WTC11 (cell line): ENCODE measurements around the gene DONSON. TPM values are rescaled to one million over a fixed set of nuclear protein-coding genes. Genes with fewer than 3 reads are reported as not detected.

Experiments
- ATAC-seq: fragments of 200-7000 bp; cut with Tn5 transposase; 2 replicates; pipeline ENCODE4 v1.10.0; 2021; ENCODE audit warnings: mild to moderate bottlenecking, moderate library complexity
- CTCF ChIA-PET: fragments of 300-600 bp; sonication (Branson Sonifier 250); formaldehyde crosslinking; loops from one replicate; lab custom pipeline; 2021; ENCODE audit warnings: antibody characterized with exemption; lab: Charles Lee
- POLR2A ChIA-PET: fragments of 350-600 bp; sonication (Branson Sonifier 250); formaldehyde crosslinking; loops from one replicate; lab custom pipeline; 2021; ENCODE audit warnings: antibody characterized with exemption; lab: Charles Lee
- DNase-seq: peaks from one replicate; pipeline ENCODE4 v3.0.0; 2021; ENCODE audit warnings: low spot score
- H3K27ac Mint-ChIP-seq: 2 replicates; pipeline ENCODE4 v1.8.0; 2021; ENCODE audit warnings: mixed read lengths
- H3K27me3 Mint-ChIP-seq: 2 replicates; pipeline ENCODE4 v1.8.0; 2021; ENCODE audit warnings: low read depth, mild to moderate bottlenecking, moderate library complexity, mixed read lengths
- H3K36me3 Mint-ChIP-seq: 2 replicates; pipeline ENCODE4 v1.8.0; 2021; ENCODE audit warnings: mixed read lengths
- H3K4me1 Mint-ChIP-seq: 2 replicates; pipeline ENCODE4 v1.8.0; 2022; ENCODE audit warnings: mixed read lengths
- H3K4me3 Mint-ChIP-seq: 2 replicates; pipeline ENCODE4 v1.8.0; 2021; ENCODE audit warnings: mild to moderate bottlenecking, moderate library complexity, mixed read lengths
- H3K9me3 Mint-ChIP-seq: 2 replicates; pipeline ENCODE4 v1.8.0; 2021; ENCODE audit warnings: mixed read lengths
- ARID4B ChIP-seq: sonication (generic); formaldehyde crosslinking; IDR thresholded peaks from 2 replicates; pipeline ENCODE4 v1.8.0; 2023; ENCODE audit warnings: missing genetic modification reagents, mild to moderate bottlenecking, borderline replicate concordance
- ATF3 ChIP-seq: sonication (generic); formaldehyde crosslinking; conservative IDR thresholded peaks from 2 replicates; pipeline ENCODE4 v1.8.1; 2022; ENCODE audit warnings: mild to moderate bottlenecking, missing genetic modification reagents
- CREB1 ChIP-seq: sonication (generic); formaldehyde crosslinking; IDR thresholded peaks from 2 replicates; pipeline ENCODE4 v1.8.0; 2023; ENCODE audit warnings: mild to moderate bottlenecking, missing genetic modification reagents
- ERG ChIP-seq: fragments of 250-450 bp; sonication (Bioruptor Pico); IDR thresholded peaks from 2 replicates; pipeline ENCODE4 v1.8.0; 2021; ENCODE audit warnings: mild to moderate bottlenecking
- GTF2I ChIP-seq: fragments of 250-450 bp; sonication (Bioruptor Pico); conservative IDR thresholded peaks from 2 replicates; pipeline ENCODE4 v1.4.0; 2021; ENCODE audit warnings: mild to moderate bottlenecking
- HMGXB4 ChIP-seq: sonication (generic); formaldehyde crosslinking; IDR thresholded peaks from 2 replicates; pipeline ENCODE4 v1.8.1; 2023; ENCODE audit warnings: mild to moderate bottlenecking, moderate library complexity, missing genetic modification reagents
- MYBL2 ChIP-seq: sonication (generic); formaldehyde crosslinking; IDR thresholded peaks from 2 replicates; pipeline ENCODE4 v1.8.1; 2023; ENCODE audit warnings: mild to moderate bottlenecking, moderate library complexity, missing genetic modification reagents
- NFYB ChIP-seq: sonication (generic); formaldehyde crosslinking; conservative IDR thresholded peaks from 2 replicates; pipeline ENCODE4 v1.8.0; 2022; ENCODE audit warnings: low read depth, missing genetic modification reagents
- NR1H2 ChIP-seq: sonication (generic); formaldehyde crosslinking; IDR thresholded peaks from 2 replicates; pipeline ENCODE4 v1.9.0; 2021; ENCODE audit warnings: mild to moderate bottlenecking, moderate library complexity, missing genetic modification reagents
- RELA ChIP-seq: sonication (generic); formaldehyde crosslinking; IDR thresholded peaks from 2 replicates; pipeline ENCODE4 v1.8.1; 2022; ENCODE audit warnings: missing genetic modification reagents, mild to moderate bottlenecking, borderline replicate concordance
- RORB ChIP-seq: fragments of 250-450 bp; sonication (Bioruptor Pico); IDR thresholded peaks from 2 replicates; pipeline ENCODE4 v1.9.0; 2021; ENCODE audit warnings: mild to moderate bottlenecking
- SOX15 ChIP-seq: fragments of 250-450 bp; sonication (Bioruptor Pico); IDR thresholded peaks from 2 replicates; pipeline ENCODE4 v1.9.0; 2021; ENCODE audit warnings: mild to moderate bottlenecking
- ZBTB43 ChIP-seq: sonication (generic); formaldehyde crosslinking; IDR thresholded peaks from 2 replicates; pipeline ENCODE4 v1.8.1; 2023; ENCODE audit warnings: mild to moderate bottlenecking, missing genetic modification reagents
- ZNF281 ChIP-seq: sonication (generic); formaldehyde crosslinking; IDR thresholded peaks from 2 replicates; pipeline ENCODE4 v1.8.0; 2023; ENCODE audit warnings: mild to moderate bottlenecking, missing genetic modification reagents
- ZNF396 ChIP-seq: fragments of 250-450 bp; sonication (Bioruptor Pico); IDR thresholded peaks from 2 replicates; pipeline ENCODE4 v1.8.0; 2021; ENCODE audit warnings: mild to moderate bottlenecking, moderate library complexity, borderline replicate concordance
- total RNA-seq: library from RNA; stranded (reverse); gene quantifications from 3 replicates; pipeline ENCODE4 v1.2.3, GENCODE V29; 2021

The DONSON gene
- total RNA-seq, 1 experiment from 2014 or later, result 32.2 TPM

- no peak for TF ChIP-seq MYBL2 (CRISPR knock-in tag)
- no peak for TF ChIP-seq CREB1 (CRISPR knock-in tag)
- no peak for TF ChIP-seq RORB (CRISPR knock-in tag)
- TF ChIP-seq ARID4B (CRISPR knock-in tag), result no peak
- TF ChIP-seq ZNF396, result no peak
- TF ChIP-seq ZNF281, result no peak
- no peak for TF ChIP-seq NFYB (CRISPR knock-in tag)
- TF ChIP-seq, all 79 proteins: peak for 0
- POLR2A ChIA-PET, result no interaction called here
These were observed 22.7 kb upstream of the DONSON start for GRCh38 chr21:33611006-33611744.

GRCh38 chr21:33608559-33608958, 20.1 kb upstream of the DONSON start:
- no peak for TF ChIP-seq RELA
- no peak for TF ChIP-seq NR1H2 (CRISPR knock-in tag)
- no peak for TF ChIP-seq ERG (CRISPR knock-in tag)
- TF ChIP-seq SOX15, result no peak
- no peak for TF ChIP-seq ZBTB43 (CRISPR knock-in tag)
- no peak for TF ChIP-seq GTF2I (CRISPR knock-in tag)
- no peak for TF ChIP-seq HMGXB4 (CRISPR knock-in tag)
- no peak for TF ChIP-seq ATF3 (CRISPR knock-in tag)
- TF ChIP-seq, all 79 proteins: peak for 0
- Mint-ChIP-seq H3K36me3 (peaks cover 9% of the 10 kb centered on the region), H3K4me1 (no peaks in the 10 kb centered on the region), H3K27me3 (no peaks in the 10 kb centered on the region), H3K4me3 (no peak overlapping the region), H3K9me3 (no peaks in the 10 kb centered on the region), H3K27ac (no peak overlapping the region)
- no peak for ATAC-seq
- CTCF ChIA-PET, result no interaction called here
- no peak for DNase-seq
- POLR2A ChIA-PET, result no interaction called here

More at GRCh38 chr21:33611006-33611744, 22.7 kb upstream of the DONSON start:
- Mint-ChIP-seq H3K27ac (no peak overlapping the region), H3K4me3 (no peak overlapping the region), H3K36me3 (peaks cover 10% of the 10 kb centered on the region), H3K9me3 (no peaks in the 10 kb centered on the region), H3K4me1 (no peaks in the 10 kb centered on the region), H3K27me3 (no peaks in the 10 kb centered on the region)
- CTCF ChIA-PET, result no interaction called here
- DNase-seq (no peak), ATAC-seq (no peak)
